Measurements from ENCODE around the gene RABGAP1.

The RABGAP1 gene

GRCh38 chr9:123099548-123099947 lies 158.7 kb downstream of the RABGAP1 start:
- Histone ChIP-seq H3K9ac (ENCODE audit: low read length) (no peak overlapping the region), H3K4me3 (ENCODE audit: low read length) (no peak overlapping the region), H3K9me3 (replicated peaks; ENCODE audit: insufficient read depth, low read length) (no peaks in the 10 kb centered on the region), H4K20me1 (ENCODE audit: insufficient read depth, low read length) (no peaks in the 10 kb centered on the region), H3K4me2 (ENCODE audit: low read depth, low read length) (no peak overlapping the region), H2AFZ (ENCODE audit: low read length) (no peak overlapping the region), H3K4me1 (ENCODE audit: low read length) (peaks cover 6% of the 10 kb centered on the region; the same call in 1 of the 2 replicates), H3K27me3 (replicated peaks; ENCODE audit: insufficient read depth, low read length) (no peaks in the 10 kb centered on the region), H3K9me2 (replicated peaks; ENCODE audit: insufficient read depth, low read length) (no peaks in the 10 kb centered on the region), H3F3A (ENCODE audit: insufficient read depth, low read length) (no peaks in the 10 kb centered on the region), H3K36me3 (replicated peaks; ENCODE audit: insufficient read depth, low read length) (0 out of 2 replicates have a peak, but pooled peaks cover 4% of the 10 kb centered on the region), H3K79me2 (ENCODE audit: low read length) (no peaks in the 10 kb centered on the region), H3K27ac (ENCODE audit: low read length) (no peak overlapping the region)
- no peak for DNase-seq
- no peak for TF ChIP-seq EZH2 (optimal IDR thresholded peaks at IDR 0.05; ENCODE audit: low read depth, low read length)
- no peak for TF ChIP-seq EZH2phosphoT487 (IDR thresholded peaks at IDR 0.05; ENCODE audit: low read length)
- TF ChIP-seq CTCF (IDR thresholded peaks at IDR 0.05; ENCODE audit: low read length), result no peak

- no peak overlapping the region for H3K4me3 ChIP-seq (ENCODE audit: low read length)
- no peaks in the 10 kb centered on the region for H3K4me1 ChIP-seq (ENCODE audit: low read length)
- no peaks in the 10 kb centered on the region for H3K9me2 ChIP-seq (replicated peaks; ENCODE audit: insufficient read depth, low read length)
- H3F3A ChIP-seq (ENCODE audit: insufficient read depth, low read length), result no peaks in the 10 kb centered on the region
- no peak for TF ChIP-seq EZH2phosphoT487 (IDR thresholded peaks at IDR 0.05; ENCODE audit: low read length)
- TF ChIP-seq CTCF (IDR thresholded peaks at IDR 0.05; ENCODE audit: low read length), result peak; percentile 42
- H3K9ac ChIP-seq (ENCODE audit: low read length), result no peak overlapping the region
- 0 out of 2 replicates have a peak, but pooled peaks cover 4% of the 10 kb centered on the region for H3K36me3 ChIP-seq (replicated peaks; ENCODE audit: insufficient read depth, low read length)
- H4K20me1 ChIP-seq (ENCODE audit: insufficient read depth, low read length), result no peaks in the 10 kb centered on the region
- H3K9me3 ChIP-seq (replicated peaks; ENCODE audit: insufficient read depth, low read length), result no peaks in the 10 kb centered on the region
- no peaks in the 10 kb centered on the region for H3K79me2 ChIP-seq (ENCODE audit: low read length)
- no peak overlapping the region for H2AFZ ChIP-seq (ENCODE audit: low read length)
- no peaks in the 10 kb centered on the region for H3K27me3 ChIP-seq (replicated peaks; ENCODE audit: insufficient read depth, low read length)
- no peak overlapping the region for H3K27ac ChIP-seq (ENCODE audit: low read length)
- no peak overlapping the region for H3K4me2 ChIP-seq (ENCODE audit: low read depth, low read length)
- no peak for DNase-seq
Observed at GRCh38 chr9:123102375-123103113, 161.7 kb downstream of the RABGAP1 start.

GRCh38 chr9:123104807-123105206 lies 164.0 kb downstream of the RABGAP1 start:
- Histone ChIP-seq H3F3A (ENCODE audit: insufficient read depth, low read length) (no peaks in the 10 kb centered on the region), H3K36me3 (replicated peaks; ENCODE audit: insufficient read depth, low read length) (no peaks in the 10 kb centered on the region), H3K9me2 (replicated peaks; ENCODE audit: insufficient read depth, low read length) (no peaks in the 10 kb centered on the region), H3K27me3 (replicated peaks; ENCODE audit: insufficient read depth, low read length) (no peaks in the 10 kb centered on the region), H2AFZ (ENCODE audit: low read length) (no peak overlapping the region), H3K79me2 (ENCODE audit: low read length) (peaks cover 1% of the 10 kb centered on the region; the same call in 1 of the 2 replicates), H4K20me1 (ENCODE audit: insufficient read depth, low read length) (no peaks in the 10 kb centered on the region), H3K9me3 (replicated peaks; ENCODE audit: insufficient read depth, low read length) (no peaks in the 10 kb centered on the region), H3K4me3 (ENCODE audit: low read length) (no peak overlapping the region), H3K27ac (ENCODE audit: low read length) (no peak overlapping the region), H3K9ac (ENCODE audit: low read length) (no peak overlapping the region), H3K4me2 (ENCODE audit: low read depth, low read length) (no peak overlapping the region), H3K4me1 (ENCODE audit: low read length) (no peaks in the 10 kb centered on the region)
- TF ChIP-seq EZH2 (optimal IDR thresholded peaks at IDR 0.05; ENCODE audit: low read depth, low read length) (no peak), CTCF (IDR thresholded peaks at IDR 0.05; ENCODE audit: low read length) (no peak), EZH2phosphoT487 (IDR thresholded peaks at IDR 0.05; ENCODE audit: low read length) (no peak)
- DNase-seq, result no peak
